OCI-LY1 (cell line): ENCODE data around the gene RAD50.

ENCODE experiments used
- EZH2 ChIP-seq: fragments of 200-600 bp; sonication (generic), shearing (Covaris generic); IDR thresholded peaks from 2 replicates; pipeline ENCODE4 v1.8.0; 2017; ENCODE audit warnings: borderline replicate concordance, mixed run types, mild to moderate bottlenecking, antibody characterized with exemption, low read length, moderate library complexity, mixed read lengths
- TF ChIP-seq, protein P1 (sequence below): fragments of 200-600 bp; sonication (generic), shearing (Covaris generic); IDR thresholded peaks from 2 replicates; pipeline ENCODE4 v1.5.1; 2017; ENCODE audit warnings: mild to moderate bottlenecking, antibody characterized with exemption, low read length, moderate library complexity, mixed read lengths

DNA sequence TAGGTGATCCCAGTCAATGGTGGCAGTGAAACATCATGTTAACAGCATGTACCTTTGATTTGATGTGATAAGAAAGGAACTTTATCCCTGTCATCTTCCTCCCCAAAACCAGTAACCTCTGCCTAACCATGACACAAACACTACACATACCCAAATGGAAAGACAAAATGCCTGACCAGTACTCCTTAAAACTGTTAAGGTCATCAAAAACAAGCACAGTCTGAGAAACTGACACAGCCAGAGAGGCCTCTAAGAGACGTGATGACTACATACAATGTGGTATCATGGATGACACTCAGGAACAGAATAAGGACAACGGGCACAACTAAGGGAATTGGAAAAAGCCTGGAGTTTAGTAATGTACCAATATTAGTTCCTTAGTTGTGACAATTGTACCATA is 9.5 kb upstream of the RAD50 start:
- TF ChIP-seq, protein P1, sequence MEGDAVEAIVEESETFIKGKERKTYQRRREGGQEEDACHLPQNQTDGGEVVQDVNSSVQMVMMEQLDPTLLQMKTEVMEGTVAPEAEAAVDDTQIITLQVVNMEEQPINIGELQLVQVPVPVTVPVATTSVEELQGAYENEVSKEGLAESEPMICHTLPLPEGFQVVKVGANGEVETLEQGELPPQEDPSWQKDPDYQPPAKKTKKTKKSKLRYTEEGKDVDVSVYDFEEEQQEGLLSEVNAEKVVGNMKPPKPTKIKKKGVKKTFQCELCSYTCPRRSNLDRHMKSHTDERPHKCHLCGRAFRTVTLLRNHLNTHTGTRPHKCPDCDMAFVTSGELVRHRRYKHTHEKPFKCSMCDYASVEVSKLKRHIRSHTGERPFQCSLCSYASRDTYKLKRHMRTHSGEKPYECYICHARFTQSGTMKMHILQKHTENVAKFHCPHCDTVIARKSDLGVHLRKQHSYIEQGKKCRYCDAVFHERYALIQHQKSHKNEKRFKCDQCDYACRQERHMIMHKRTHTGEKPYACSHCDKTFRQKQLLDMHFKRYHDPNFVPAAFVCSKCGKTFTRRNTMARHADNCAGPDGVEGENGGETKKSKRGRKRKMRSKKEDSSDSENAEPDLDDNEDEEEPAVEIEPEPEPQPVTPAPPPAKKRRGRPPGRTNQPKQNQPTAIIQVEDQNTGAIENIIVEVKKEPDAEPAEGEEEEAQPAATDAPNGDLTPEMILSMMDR, result no peak
- TF ChIP-seq EZH2, result no peak
